B cell (primary cell): Measurements from ENCODE around the gene FANCC. TPM values are rescaled to one million over a fixed set of nuclear protein-coding genes. Genes with fewer than 3 reads are reported as not detected.

Experiments
- ATAC-seq: fragments of 200-7000 bp; cut with Tn5 transposase; one replicate; pipeline ENCODE4 v1.10.0; 2021; ENCODE audit warnings: low read depth, mild to moderate bottlenecking, moderate number of reproducible peaks, moderate library complexity
- CTCF ChIA-PET: fragments of 350-600 bp; sonication (Branson Sonifier 250); formaldehyde crosslinking; loops from one replicate; lab custom pipeline; 2021; ENCODE audit warnings: antibody characterized with exemption, inconsistent platforms; lab: Charles Lee
- POLR2A ChIA-PET: fragments of 350-600 bp; sonication (Branson Sonifier 250); formaldehyde crosslinking; loops from one replicate; lab custom pipeline; 2021; ENCODE audit warnings: antibody characterized with exemption; lab: Charles Lee
- DNase-seq: peaks from one replicate; pipeline ENCODE4 v3.0.0; 2013
- H2AFZ ChIP-seq: 2 replicates; pipeline ENCODE4 v1.6.1; 2012; ENCODE audit warnings: mild to moderate bottlenecking, low read depth, low read length; ENCODE audit not compliant: insufficient read depth, poor library complexity, severe bottlenecking
- H3K27ac ChIP-seq, 2 donors: 1 replicate in 1 of 2; 2 replicates in 1 of 2; pipeline ENCODE4 v1.5.1; 2012 to 2013; ENCODE audit warnings: low read length in 2 of 2, mild to moderate bottlenecking in 2 of 2, moderate library complexity in 1 of 2
- H3K27me3 ChIP-seq, 4 experiments: fragments of 200-600 bp in 1 of 4; sonication (generic) in 1 of 4; replicated peaks in 1 of 4; 1 replicate in 2 of 4; 2 replicates in 2 of 4; pipeline versions ENCODE4 v1.6.1 to v1.7.0; 2013 to 2016; ENCODE audit warnings: low read length in 3 of 4, mild to moderate bottlenecking in 2 of 4, mixed read lengths in 1 of 4, moderate library complexity in 1 of 4; ENCODE audit not compliant: insufficient read depth in 4 of 4, control insufficient read depth in 3 of 4; ENCODE audit errors: control extremely low read depth in 1 of 4
- H3K36me3 ChIP-seq, 2 experiments: replicated peaks in 1 of 2; 1 replicate in 1 of 2; 2 replicates in 1 of 2; pipeline versions ENCODE4 v1.6.1 to v1.7.1; 2013; ENCODE audit warnings: low read length in 1 of 2; ENCODE audit not compliant: insufficient read depth in 2 of 2, control insufficient read depth in 1 of 2; ENCODE audit errors: control extremely low read depth in 1 of 2, extremely low read depth in 1 of 2
- H3K4me1 ChIP-seq, 2 donors: fragments of 200-600 bp in 1 of 2; sonication (generic) in 1 of 2; 1 replicate in 1 of 2; 2 replicates in 1 of 2; pipeline versions ENCODE4 v1.5.1 to v1.6.1; 2013 to 2017; ENCODE audit warnings: low read length in 2 of 2; ENCODE audit not compliant: control insufficient read depth in 2 of 2, insufficient read depth in 2 of 2
- H3K4me2 ChIP-seq: replicated peaks from 2 replicates; pipeline ENCODE3; 2012; ENCODE audit warnings: mild to moderate bottlenecking, low read depth, low read length; ENCODE audit not compliant: poor library complexity, severe bottlenecking
- H3K4me3 ChIP-seq, 5 experiments: fragments of 200-600 bp in 1 of 5; sonication (generic) in 1 of 5; 1 replicate in 3 of 5; 2 replicates in 2 of 5; pipeline versions ENCODE4 v1.5.1 to v1.7.0; 2011 to 2016; ENCODE audit warnings: low read length in 4 of 5, mild to moderate bottlenecking in 4 of 5, low read depth in 2 of 5, control low read depth in 1 of 5, moderate library complexity in 1 of 5; ENCODE audit not compliant: insufficient read depth in 1 of 5; ENCODE audit errors: control extremely low read depth in 1 of 5, extremely low read depth in 1 of 5
- H3K79me2 ChIP-seq: fragments of 200-600 bp; sonication (generic); one replicate; pipeline ENCODE4 v1.6.0; 2016; ENCODE audit warnings: low read length; ENCODE audit not compliant: control insufficient read depth, insufficient read depth
- H3K9ac ChIP-seq: fragments of 200-600 bp; sonication (generic); 2 replicates; pipeline ENCODE4 v1.6.1; 2017; ENCODE audit warnings: mild to moderate bottlenecking, low read length, moderate library complexity
- H3K9me3 ChIP-seq, 3 donors: one replicate each; pipeline versions ENCODE4 v1.6.1 to v1.7.1; 2013; ENCODE audit warnings: low read length in 2 of 3; ENCODE audit not compliant: control insufficient read depth in 2 of 3, insufficient read depth in 1 of 3; ENCODE audit errors: control extremely low read depth in 1 of 3
- H4K20me1 ChIP-seq: 2 replicates; pipeline ENCODE4 v1.6.0; 2012; ENCODE audit warnings: mild to moderate bottlenecking, low read length; ENCODE audit not compliant: insufficient read depth, control insufficient read depth, poor library complexity, severe bottlenecking
- H3K27ac Mint-ChIP-seq: one replicate; pipeline ENCODE4 v1.8.0; 2021; ENCODE audit warnings: mixed read lengths
- H3K27me3 Mint-ChIP-seq: one replicate; pipeline ENCODE4 v1.8.0; 2021; ENCODE audit warnings: mixed read lengths
- H3K4me1 Mint-ChIP-seq: one replicate; pipeline ENCODE4 v1.8.0; 2021; ENCODE audit warnings: mixed read lengths
- H3K4me3 Mint-ChIP-seq: one replicate; pipeline ENCODE4 v1.8.0; 2021; ENCODE audit warnings: mixed read lengths
- H3K9me3 Mint-ChIP-seq: one replicate; pipeline ENCODE4 v1.8.0; 2022; ENCODE audit warnings: mixed read lengths; ENCODE audit not compliant: insufficient read depth
- CTCF ChIP-seq: fragments of 200-600 bp; IDR thresholded peaks from one replicate; pipeline ENCODE4 v1.8.0; 2022; ENCODE audit warnings: antibody characterized with exemption, mild to moderate bottlenecking
- EZH2 ChIP-seq: IDR thresholded peaks from 2 replicates; pipeline ENCODE4 v1.6.1; 2012; ENCODE audit warnings: borderline replicate concordance, low read depth, mild to moderate bottlenecking, moderate library complexity, low read length; ENCODE audit not compliant: insufficient read depth, poor library complexity, severe bottlenecking
- WGBS: methylation state at CpG from one replicate; pipeline ENCODE4 v1.1.5; 2013; ENCODE audit warnings: missing lambda C conversion rate; ENCODE audit not compliant: insufficient coverage; 5-methylcytosine and 5-hydroxymethylcytosine counted together
- intact Hi-C: fragments of 100-400 bp; cut with micrococcal nuclease; formaldehyde crosslinking; loops from one replicate; pipeline ENCODE4 v1.10.0; 2022
- polyA plus RNA-seq: library from polyadenylated mRNA; depleted of rRNA; stranded (reverse); fragments of >200 nt; gene quantifications from 2 replicates; pipeline ENCODE4 v1.2.3, GENCODE V29; 2012
- total RNA-seq, 2 donors: library from RNA; stranded (reverse); fragments of 120-200 nt in 1 of 2; gene quantifications; 1 replicate in 1 of 2; 2 replicates in 1 of 2; pipeline versions ENCODE4 v1.2.3 to v1.2.4, GENCODE V29; 2013 to 2022

The FANCC gene
- total and polyA plus RNA-seq, 2 donors (not counting 1 experiment from before 2014, with no cell fraction given), result 1.8 to 11.1 TPM

GRCh38 chr9:95058121-95058785, 259.3 kb downstream of the FANCC start:
- H3K4me1 Mint-ChIP-seq, result no peaks in the 10 kb centered on the region
- WGBS, result 88% methylated on average over 6 of the region's 7 CpGs
- Histone ChIP-seq H4K20me1 (no peaks in the 10 kb centered on the region), H3K9ac (no peak overlapping the region), H3K4me3 (no peak overlapping the region), H3K27ac (no peak overlapping the region), H3K4me1 (no peaks in the 10 kb centered on the region), H3K27me3 (no peaks in the 10 kb centered on the region), H3K4me2 (no peak overlapping the region), H3K79me2 (no peaks in the 10 kb centered on the region), H2AFZ (no peak overlapping the region), H3K36me3 (no peaks in the 10 kb centered on the region), H3K9me3 (no peaks in the 10 kb centered on the region)
- no peaks in the 10 kb centered on the region for H3K27me3 Mint-ChIP-seq
- no peak overlapping the region for H3K4me3 Mint-ChIP-seq
- H3K27ac Mint-ChIP-seq, result no peak overlapping the region
- TF ChIP-seq EZH2 (no peak), CTCF (no peak)
- ChIA-PET CTCF (no interaction called here), POLR2A (no interaction called here)
- no peaks in the 10 kb centered on the region for H3K9me3 Mint-ChIP-seq
- intact Hi-C loops, result no loop called here
- ATAC-seq (no peak), DNase-seq (no peak)

- H3K9me3 Mint-ChIP-seq, result no peaks in the 10 kb centered on the region
- no peaks in the 10 kb centered on the region for H3K79me2 ChIP-seq
- no peak for DNase-seq
Observed at GRCh38 chr9:95057101-95057500, 260.4 kb downstream of the FANCC start.

More at GRCh38 chr9:95057101-95057500, 260.4 kb downstream of the FANCC start:
- Histone ChIP-seq H3K4me3 (no peak overlapping the region), H3K9ac (no peak overlapping the region), H4K20me1 (no peaks in the 10 kb centered on the region), H3K9me3 (no peaks in the 10 kb centered on the region), H2AFZ (no peak overlapping the region), H3K4me1 (no peaks in the 10 kb centered on the region), H3K27me3 (no peaks in the 10 kb centered on the region), H3K27ac (no peak overlapping the region), H3K36me3 (no peaks in the 10 kb centered on the region), H3K4me2 (no peak overlapping the region)
- no peak for ATAC-seq
- ChIA-PET CTCF (interaction anchor here (1.0 kb wide), 1 partner anchor 225 kb away, joined by 3 read pairs; no protein-coding TSS in a partner anchor), POLR2A (no interaction called here)
- Mint-ChIP-seq H3K27ac (no peak overlapping the region), H3K27me3 (no peaks in the 10 kb centered on the region), H3K4me1 (no peaks in the 10 kb centered on the region), H3K4me3 (no peak overlapping the region)
- 20% methylated on average over 1 of the region's 10 CpGs for WGBS
- TF ChIP-seq CTCF, result no peak
- no peak for TF ChIP-seq EZH2
- intact Hi-C loops, result no loop called here
